Left ventricle myocardium superior (tissue), 1 donor: ENCODE data around the gene PRKAR1A. TPM values are rescaled to one million over a fixed set of nuclear protein-coding genes. Genes with fewer than 3 reads are reported as not detected.

ENCODE experiments used
- ATAC-seq: fragments of 200-7000 bp; cut with Tn5 transposase; one replicate; pipeline ENCODE4 v1.9.1; 2020; ENCODE audit warnings: mild to moderate bottlenecking, moderate library complexity
- DNase-seq: peaks from one replicate; pipeline ENCODE4 v3.0.0-alpha.2; 2020
- intact Hi-C: fragments of 100-400 bp; cut with micrococcal nuclease; formaldehyde crosslinking; loops from one replicate; pipeline ENCODE4 v1.11.0; 2022
- total RNA-seq: library from RNA; stranded (reverse); fragmentation: NEBNext Ultra II Directional; extraction: Animal tissue kit (Norgen Biotek cat#: 25700); gene quantifications from one replicate; pipeline ENCODE4 v1.2.1, GENCODE V29; 2021
- donor health status: DM: no; HTN: yes; CAD: no; lungs with severe emphysema.

The PRKAR1A gene
- total RNA-seq, 1 donor from 2014 or later, result 599 TPM

DNA sequence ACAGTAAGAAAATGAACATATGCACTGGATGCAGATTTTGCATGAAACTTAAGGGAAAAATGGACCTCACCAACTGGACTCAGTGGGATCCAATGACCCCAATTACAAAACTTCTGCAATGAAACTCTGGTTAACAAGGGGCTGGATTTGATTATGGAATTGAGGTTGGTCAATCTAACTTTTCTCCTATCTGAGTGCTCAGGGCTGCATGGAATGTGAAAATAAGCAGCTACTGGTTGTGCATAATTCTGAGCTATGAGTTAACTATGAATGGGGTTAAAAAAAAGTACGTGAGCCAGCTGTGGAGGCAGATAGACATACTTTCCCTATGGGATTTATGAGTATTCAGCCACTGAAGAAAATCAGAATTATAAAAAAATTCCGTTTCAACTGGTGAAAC lies 79.8 kb downstream of the PRKAR1A start:
- intact Hi-C loops, result no loop called here
- ATAC-seq, result no peak
- no peak for DNase-seq

DNA sequence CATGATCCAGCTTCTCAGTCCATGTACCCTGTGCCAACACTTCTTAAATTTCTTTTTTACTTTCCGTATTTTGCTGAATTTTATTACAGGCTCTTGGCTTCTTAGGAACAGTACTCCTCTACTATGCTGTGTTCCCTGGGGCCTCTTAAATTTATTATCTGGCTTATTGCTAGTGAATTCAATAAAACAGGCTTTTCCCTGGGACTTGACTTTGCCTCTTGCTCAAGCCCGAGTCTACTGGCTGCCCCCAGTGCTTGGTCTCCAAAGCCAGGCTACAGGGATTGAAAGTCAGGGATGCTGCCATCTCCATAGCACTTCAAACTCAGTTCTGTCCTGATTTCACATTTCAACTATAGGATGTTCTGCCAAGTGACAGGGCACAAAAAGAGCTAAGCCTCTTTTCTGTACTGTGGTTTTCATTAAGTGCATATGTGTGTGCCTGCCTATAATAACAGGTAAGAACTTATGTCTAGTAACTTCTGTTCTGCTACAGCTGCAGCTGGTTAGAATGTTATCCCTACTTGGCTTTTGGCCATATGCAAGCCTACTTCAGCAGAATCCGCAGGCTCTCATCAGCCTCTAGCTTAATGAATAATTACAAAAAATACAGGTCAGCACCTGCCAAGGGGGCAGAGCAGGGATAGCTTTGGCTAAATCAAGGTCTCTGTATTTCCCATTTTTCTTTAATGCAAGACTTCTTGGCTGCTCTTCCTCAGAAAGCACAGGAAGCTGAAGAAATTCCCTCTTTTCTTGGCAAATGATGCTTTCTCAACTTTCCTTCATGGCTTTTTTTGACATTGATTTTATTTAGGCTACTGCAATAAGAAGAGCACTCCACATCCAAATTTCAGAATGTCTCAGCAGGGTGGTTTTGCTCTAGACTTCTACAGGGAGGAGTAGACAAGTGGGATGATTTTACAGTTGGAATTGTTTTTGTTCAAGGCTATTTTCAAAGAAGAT lies 80.7 kb downstream of the PRKAR1A start:
- peak; percentile 13 for ATAC-seq
- no peak for DNase-seq
- intact Hi-C loops, result no loop called here

DNA sequence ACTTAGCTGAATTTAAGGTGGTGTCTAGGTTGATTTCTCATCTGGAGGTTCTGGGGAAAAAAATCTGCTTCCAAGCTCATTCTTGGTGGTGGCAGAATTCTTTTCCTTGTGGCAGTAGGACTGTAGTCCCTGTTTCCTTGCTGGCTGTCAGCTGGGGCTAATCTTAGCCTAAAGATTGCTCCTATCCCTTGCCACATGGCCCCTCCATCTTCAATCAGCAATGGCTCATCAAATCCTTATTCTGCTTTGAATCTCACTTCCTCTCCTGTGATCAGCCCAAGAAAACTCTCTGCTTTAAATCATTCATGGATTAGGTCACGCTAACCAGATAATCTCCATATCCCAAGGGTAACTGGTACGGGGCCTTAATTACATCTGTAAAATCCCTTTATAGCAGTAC lies 82.3 kb downstream of the PRKAR1A start:
- intact Hi-C loops, result no loop called here
- no peak for ATAC-seq

DNA sequence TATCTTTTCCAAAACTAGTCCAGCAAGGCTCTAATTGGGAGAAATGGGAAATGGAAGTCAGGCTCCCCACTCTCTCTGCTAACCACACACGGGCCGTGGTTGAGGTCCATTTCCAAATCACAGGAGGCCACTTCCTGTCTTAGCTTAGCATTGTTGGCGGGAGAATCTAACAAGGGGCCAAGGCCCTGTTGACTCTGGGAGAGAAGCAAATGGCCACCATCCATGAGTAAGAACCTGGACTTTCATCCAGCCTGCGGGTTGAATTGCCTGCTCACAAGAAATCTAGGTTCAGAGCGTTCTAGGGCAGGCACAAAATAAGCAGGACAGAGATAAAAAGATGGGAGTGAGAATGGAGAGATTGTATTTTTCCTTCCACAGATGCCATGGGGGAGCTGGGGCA lies 83.3 kb downstream of the PRKAR1A start:
- intact Hi-C loops, result no loop called here
- ATAC-seq, result peak; percentile 33
- DNase-seq, result peak; percentile 31

More for the DNA sequence above, 82.3 kb downstream of the PRKAR1A start:
- DNase-seq, result no peak

DNA sequence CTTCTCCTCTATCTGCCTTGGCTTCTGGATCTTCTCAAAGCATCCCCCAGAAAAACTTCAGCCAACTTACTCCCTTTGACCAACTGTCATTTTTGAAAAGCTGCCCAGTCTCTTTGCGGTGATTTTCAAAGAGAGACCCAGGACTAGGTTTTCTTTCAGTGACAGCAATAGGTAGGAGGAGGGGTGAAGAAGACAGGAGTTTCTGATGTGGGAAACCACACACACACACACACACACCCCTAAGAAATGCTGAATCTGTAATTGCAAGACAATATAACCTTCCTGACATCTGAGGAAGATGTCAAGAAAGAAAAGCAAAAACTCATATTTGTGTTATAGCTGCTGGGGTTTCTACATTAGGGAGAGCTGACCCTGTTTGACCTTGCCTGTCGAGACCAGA lies 83.8 kb downstream of the PRKAR1A start:
- no peak for ATAC-seq
- intact Hi-C loops, result no loop called here
- no peak for DNase-seq

DNA sequence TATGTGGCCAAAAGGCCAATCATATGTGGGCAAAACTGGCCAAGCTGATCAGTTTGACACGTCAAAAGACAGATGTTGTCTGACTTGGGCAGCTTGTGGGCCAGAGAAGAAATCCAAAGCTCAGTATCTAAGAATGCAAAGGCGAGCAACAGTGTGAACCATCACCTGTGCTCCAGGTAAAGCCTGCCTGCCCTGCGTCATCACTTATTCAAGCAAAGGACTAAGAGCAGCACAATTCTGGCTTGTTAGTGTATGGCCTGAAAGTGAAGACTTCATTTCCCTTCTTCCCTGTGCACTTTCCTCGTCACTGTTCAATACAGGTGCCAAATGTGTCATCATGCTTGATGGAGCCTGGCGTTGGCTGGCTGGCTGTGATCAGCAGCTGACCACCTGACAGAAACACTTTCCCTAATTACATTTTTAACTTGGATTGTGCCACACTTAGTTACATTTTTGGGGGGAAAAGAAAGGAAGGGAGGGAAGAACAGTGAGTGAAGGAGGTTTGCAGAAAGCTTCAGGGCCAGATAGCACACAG lies 84.2 kb downstream of the PRKAR1A start:
- ATAC-seq, result no peak
- DNase-seq, result no peak
- intact Hi-C loops, result no loop called here

DNA sequence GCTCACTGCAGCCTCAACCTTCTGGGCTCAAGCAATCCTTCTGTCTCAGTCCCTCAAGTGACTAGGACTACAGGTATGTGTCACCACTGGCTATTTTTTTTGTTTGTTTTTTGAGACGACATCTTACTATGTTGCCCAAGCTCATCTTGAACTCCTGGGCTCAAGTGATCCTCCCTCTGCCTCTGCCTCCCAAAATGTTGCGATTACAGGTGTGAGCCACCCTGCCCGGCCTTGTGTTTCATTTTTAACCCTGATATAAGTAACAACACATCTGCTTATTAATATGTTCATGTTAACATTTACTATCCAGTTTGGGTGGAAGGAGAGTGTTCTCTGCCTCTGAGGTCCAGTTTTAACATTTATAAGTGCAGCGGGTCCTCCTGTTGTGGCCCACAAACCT lies 85.8 kb downstream of the PRKAR1A start:
- intact Hi-C loops, result no loop called here
- ATAC-seq (no peak), DNase-seq (no peak)

DNA sequence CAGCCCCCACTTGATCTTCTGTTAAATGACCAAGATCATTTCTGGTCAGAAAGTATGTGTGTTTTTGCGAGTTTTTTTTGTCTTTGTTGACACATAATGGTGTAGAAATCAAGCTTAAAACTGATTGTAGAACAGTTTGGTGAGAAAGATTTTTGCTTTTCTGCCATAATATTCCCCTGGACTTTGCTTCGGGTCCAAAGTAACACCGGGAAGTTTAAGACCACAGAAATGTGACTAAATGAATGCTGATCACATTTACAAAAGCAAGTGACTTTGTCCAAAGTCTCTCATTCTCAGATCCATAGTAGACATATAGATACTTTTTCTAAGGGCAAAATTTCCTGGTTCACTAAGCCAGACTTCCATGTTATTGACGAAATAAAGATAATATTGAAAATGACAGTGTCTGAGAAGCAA lies 86.3 kb downstream of the PRKAR1A start:
- intact Hi-C loops, result no loop called here
- DNase-seq (no peak), ATAC-seq (no peak)

DNA sequence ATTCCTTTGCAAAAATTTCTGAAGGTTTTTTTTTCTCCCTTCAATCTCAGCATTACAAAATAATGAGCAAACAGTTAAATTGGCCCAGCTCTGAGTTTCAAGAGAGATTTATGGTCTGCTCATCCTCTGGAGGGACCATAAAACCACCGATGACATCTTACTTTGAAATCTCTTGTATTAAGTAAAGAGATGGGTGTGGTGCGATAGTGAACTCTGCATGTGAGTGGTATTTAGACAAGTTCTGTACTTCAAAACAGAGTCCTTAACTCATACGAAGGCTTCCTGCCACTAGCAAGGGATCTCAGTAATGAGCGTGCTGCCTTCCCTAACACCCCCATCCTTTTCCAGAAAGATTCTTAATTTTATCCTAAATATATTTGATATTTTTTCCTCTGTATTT lies 86.9 kb downstream of the PRKAR1A start:
- no peak for ATAC-seq
- intact Hi-C loops, result no loop called here
- no peak for DNase-seq

DNA sequence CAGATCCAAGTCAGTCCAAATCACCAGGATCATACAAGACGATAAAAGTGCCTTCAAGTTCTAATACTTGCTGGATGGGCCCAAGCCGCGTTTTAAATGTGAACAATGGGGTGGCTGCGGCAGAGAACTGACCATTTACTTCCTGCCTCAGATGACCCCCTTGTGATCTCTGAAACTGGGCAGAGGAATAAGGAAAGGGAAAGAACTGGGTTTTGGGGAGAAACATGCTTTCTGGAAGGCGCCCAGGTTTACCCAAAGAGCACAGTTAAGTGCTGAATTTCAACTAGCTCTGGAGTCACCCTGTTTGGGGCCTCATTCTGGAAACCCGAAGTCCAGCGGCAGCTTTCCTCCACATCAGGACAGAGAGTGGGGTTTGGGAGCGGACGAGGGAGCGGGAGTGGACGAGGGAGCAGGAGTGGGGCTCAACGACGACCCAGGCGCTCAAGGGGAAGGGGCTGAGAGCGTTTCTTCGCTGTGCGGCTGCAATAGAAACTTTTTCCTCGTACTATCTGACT lies 87.4 kb downstream of the PRKAR1A start:
- no peak for DNase-seq
- peak; percentile 8 for ATAC-seq
- intact Hi-C loops, result no loop called here

DNA sequence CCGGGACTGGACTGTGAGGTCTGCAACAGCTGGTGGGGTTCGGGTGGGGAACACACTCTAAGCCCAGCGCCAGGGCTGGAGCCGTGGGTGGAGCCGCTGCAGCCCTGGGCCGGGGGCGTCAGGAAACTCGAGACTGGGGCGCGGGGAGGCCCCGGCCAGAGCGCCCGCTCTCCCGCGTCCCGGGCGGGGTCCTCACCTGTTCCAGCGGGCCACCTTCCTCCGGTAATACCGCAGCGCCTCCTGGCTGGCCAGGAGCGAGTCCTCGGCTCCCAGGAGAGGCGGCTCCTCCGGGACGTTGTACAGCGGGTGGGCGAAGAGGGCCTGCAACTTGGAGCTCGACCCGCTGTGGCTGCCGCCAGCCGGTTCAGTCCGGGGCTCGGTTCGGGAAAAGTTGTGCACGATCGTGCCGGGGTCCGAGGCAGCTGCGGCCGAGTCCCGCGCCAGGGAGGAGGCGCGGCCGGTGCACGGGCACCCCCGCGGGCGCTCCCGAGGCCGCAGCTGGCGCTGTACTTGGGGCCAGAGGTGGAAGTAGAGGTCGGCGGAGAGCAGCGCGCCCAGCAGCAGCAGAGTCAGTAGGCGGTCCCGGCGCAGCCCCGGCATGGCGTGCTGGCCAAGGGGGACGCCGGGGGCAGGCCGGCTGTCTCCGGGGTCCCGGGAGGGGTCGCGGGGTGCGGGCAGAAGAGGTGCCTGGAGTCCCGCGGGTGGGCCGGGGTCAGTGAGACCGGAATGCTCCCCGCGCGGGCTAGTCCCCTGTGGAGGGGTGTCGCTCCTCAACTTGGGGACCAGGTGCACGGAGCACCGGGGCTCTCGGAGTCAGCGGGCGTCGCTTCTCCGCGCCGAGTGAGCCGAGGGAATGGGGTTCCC lies 88.1 kb downstream of the PRKAR1A start:
- ATAC-seq (peak; percentile 80), DNase-seq (peak; percentile 78)
- intact Hi-C loops, result no loop called here

Other genes starting within 250 kb of the PRKAR1A start
- not detected for gene SLC16A6, start 221.3 kb upstream of the PRKAR1A start, total RNA-seq
- 3.3 TPM for gene ARSG, start 220.9 kb upstream of the PRKAR1A start, total RNA-seq
- gene WIPI1, start 54.9 kb upstream of the PRKAR1A start, total RNA-seq, result 66.1 TPM
- 7.6 TPM for gene FAM20A, start 88.9 kb downstream of the PRKAR1A start, total RNA-seq